ENCODE results near the gene PACSIN2. TPM values are rescaled to one million over a fixed set of nuclear protein-coding genes. Genes with fewer than 3 reads are reported as not detected.

The PACSIN2 gene
- total and polyA plus RNA-seq, 2 of the 13 experiments (the other 11 are each of a cell fraction or from before 2014, with no cell fraction given): 54.1 to 68.8 TPM

DNA sequence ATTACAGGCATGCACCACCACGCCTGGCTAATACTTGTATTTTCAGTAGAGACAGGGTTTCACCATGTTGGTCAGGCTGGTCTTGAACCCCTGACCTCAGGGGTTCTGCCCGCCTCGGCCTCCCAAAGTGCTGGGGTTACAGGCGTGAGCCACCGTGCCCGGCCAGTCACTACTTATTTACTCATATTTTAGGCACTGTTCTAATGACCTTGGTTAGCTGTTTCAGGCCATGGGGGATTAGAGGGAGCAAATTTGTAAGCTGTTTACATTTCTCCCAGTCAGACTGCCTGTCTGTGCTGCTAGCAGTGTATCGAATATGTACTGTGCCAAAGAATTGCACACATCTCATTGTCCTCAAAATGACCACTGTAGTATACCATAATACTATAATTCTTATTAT, 32.7 kb upstream of the PACSIN2 start (continued):
- TF ChIP-seq ZNF510 (CRISPR knock-in tag; IDR thresholded peaks at IDR 0.05; ENCODE audit: low read depth): no peak
- TF ChIP-seq RFXANK (CRISPR knock-in tag; IDR thresholded peaks at IDR 0.05): no peak
- TF ChIP-seq ZNF781 (CRISPR knock-in tag; IDR thresholded peaks at IDR 0.05; ENCODE audit: borderline replicate concordance, not compliant biosample characterization): no peak
- TF ChIP-seq ZNF878 (CRISPR knock-in tag; IDR thresholded peaks at IDR 0.05): peak; percentile 37; the same call in 1 of the 2 replicates
- TF ChIP-seq ZNF331 (CRISPR knock-in tag; IDR thresholded peaks at IDR 0.05): 0 out of 2 replicates have a peak, but pooled peaks have one; percentile 12
- TF ChIP-seq PHF5A (CRISPR knock-in tag; IDR thresholded peaks at IDR 0.05; ENCODE audit: low read depth, unreplicated experiment): peak; percentile 26
- no peak; the same call in 1 of the 2 replicates for TF ChIP-seq TBX2 (CRISPR knock-in tag; IDR thresholded peaks at IDR 0.05; ENCODE audit: borderline replicate concordance)
- TF ChIP-seq, protein P1, sequence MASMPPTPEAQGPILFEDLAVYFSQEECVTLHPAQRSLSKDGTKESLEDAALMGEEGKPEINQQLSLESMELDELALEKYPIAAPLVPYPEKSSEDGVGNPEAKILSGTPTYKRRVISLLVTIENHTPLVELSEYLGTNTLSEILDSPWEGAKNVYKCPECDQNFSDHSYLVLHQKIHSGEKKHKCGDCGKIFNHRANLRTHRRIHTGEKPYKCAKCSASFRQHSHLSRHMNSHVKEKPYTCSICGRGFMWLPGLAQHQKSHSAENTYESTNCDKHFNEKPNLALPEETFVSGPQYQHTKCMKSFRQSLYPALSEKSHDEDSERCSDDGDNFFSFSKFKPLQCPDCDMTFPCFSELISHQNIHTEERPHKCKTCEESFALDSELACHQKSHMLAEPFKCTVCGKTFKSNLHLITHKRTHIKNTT (CRISPR knock-in tag; IDR thresholded peaks at IDR 0.05): no peak
- TF ChIP-seq TSC22D2 (CRISPR knock-in tag; IDR thresholded peaks at IDR 0.05; ENCODE audit: borderline replicate concordance): no peak
- no peak for TF ChIP-seq ZSCAN31 (CRISPR knock-in tag; IDR thresholded peaks at IDR 0.05; ENCODE audit: low read depth)
- peak; percentile 97 for TF ChIP-seq ZNF460 (CRISPR knock-in tag; IDR thresholded peaks at IDR 0.05; ENCODE audit: borderline replicate concordance)
- peak; percentile 25; the same call in 1 of the 2 replicates for TF ChIP-seq GATAD2A (CRISPR knock-in tag; IDR thresholded peaks at IDR 0.05)
- TF ChIP-seq, protein P2, sequence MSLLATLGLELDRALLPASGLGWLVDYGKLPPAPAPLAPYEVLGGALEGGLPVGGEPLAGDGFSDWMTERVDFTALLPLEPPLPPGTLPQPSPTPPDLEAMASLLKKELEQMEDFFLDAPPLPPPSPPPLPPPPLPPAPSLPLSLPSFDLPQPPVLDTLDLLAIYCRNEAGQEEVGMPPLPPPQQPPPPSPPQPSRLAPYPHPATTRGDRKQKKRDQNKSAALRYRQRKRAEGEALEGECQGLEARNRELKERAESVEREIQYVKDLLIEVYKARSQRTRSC (CRISPR knock-in tag; IDR thresholded peaks at IDR 0.05; ENCODE audit: low read depth): no peak
- peak; percentile 90 for TF ChIP-seq ZMYM3 (CRISPR knock-in tag; IDR thresholded peaks at IDR 0.05)
- no peak for TF ChIP-seq BORCS8-MEF2B (CRISPR knock-in tag; IDR thresholded peaks at IDR 0.05)
- TF ChIP-seq FOXA3 (CRISPR knock-in tag; IDR thresholded peaks at IDR 0.05): peak; percentile 84
- TF ChIP-seq FOXO1 (CRISPR knock-in tag; IDR thresholded peaks at IDR 0.05): peak; percentile 35; the same call in 1 of the 2 replicates
- TF ChIP-seq SALL1 (CRISPR knock-in tag; IDR thresholded peaks at IDR 0.05): peak; percentile 84
- TF ChIP-seq SAP130 (CRISPR knock-in tag; IDR thresholded peaks at IDR 0.05; ENCODE audit: low read depth): peak; percentile 39; the same call in 1 of the 2 replicates
- TF ChIP-seq, protein P3, sequence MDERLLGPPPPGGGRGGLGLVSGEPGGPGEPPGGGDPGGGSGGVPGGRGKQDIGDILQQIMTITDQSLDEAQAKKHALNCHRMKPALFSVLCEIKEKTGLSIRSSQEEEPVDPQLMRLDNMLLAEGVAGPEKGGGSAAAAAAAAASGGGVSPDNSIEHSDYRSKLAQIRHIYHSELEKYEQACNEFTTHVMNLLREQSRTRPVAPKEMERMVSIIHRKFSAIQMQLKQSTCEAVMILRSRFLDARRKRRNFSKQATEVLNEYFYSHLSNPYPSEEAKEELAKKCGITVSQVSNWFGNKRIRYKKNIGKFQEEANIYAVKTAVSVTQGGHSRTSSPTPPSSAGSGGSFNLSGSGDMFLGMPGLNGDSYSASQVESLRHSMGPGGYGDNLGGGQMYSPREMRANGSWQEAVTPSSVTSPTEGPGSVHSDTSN (CRISPR knock-in tag; IDR thresholded peaks at IDR 0.05): no peak
- TF ChIP-seq SKI (IDR thresholded peaks at IDR 0.05; ENCODE audit: partially characterized antibody): peak; percentile 35
- no peak for TF ChIP-seq CBX1 (IDR thresholded peaks at IDR 0.05; ENCODE audit: low read depth)
- TF ChIP-seq SSRP1 (CRISPR knock-in tag; IDR thresholded peaks at IDR 0.05): no peak
- TF ChIP-seq KDM1A (CRISPR knock-in tag; IDR thresholded peaks at IDR 0.05): 0 out of 2 replicates have a peak, but pooled peaks have one; percentile 37
- 0 out of 2 replicates have a peak, but pooled peaks have one; percentile 45 for TF ChIP-seq ESRRA (CRISPR knock-in tag; IDR thresholded peaks at IDR 0.05; ENCODE audit: low read depth)
- TF ChIP-seq, protein P4, sequence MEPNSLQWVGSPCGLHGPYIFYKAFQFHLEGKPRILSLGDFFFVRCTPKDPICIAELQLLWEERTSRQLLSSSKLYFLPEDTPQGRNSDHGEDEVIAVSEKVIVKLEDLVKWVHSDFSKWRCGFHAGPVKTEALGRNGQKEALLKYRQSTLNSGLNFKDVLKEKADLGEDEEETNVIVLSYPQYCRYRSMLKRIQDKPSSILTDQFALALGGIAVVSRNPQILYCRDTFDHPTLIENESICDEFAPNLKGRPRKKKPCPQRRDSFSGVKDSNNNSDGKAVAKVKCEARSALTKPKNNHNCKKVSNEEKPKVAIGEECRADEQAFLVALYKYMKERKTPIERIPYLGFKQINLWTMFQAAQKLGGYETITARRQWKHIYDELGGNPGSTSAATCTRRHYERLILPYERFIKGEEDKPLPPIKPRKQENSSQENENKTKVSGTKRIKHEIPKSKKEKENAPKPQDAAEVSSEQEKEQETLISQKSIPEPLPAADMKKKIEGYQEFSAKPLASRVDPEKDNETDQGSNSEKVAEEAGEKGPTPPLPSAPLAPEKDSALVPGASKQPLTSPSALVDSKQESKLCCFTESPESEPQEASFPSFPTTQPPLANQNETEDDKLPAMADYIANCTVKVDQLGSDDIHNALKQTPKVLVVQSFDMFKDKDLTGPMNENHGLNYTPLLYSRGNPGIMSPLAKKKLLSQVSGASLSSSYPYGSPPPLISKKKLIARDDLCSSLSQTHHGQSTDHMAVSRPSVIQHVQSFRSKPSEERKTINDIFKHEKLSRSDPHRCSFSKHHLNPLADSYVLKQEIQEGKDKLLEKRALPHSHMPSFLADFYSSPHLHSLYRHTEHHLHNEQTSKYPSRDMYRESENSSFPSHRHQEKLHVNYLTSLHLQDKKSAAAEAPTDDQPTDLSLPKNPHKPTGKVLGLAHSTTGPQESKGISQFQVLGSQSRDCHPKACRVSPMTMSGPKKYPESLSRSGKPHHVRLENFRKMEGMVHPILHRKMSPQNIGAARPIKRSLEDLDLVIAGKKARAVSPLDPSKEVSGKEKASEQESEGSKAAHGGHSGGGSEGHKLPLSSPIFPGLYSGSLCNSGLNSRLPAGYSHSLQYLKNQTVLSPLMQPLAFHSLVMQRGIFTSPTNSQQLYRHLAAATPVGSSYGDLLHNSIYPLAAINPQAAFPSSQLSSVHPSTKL (CRISPR knock-in tag; IDR thresholded peaks at IDR 0.05): peak; percentile 66; the same call in 1 of the 2 replicates
- TF ChIP-seq ZKSCAN5 (CRISPR knock-in tag; IDR thresholded peaks at IDR 0.05): no peak
